GM21381 (cell line): Measurements from ENCODE around the gene FBXO39.
"Not testable (repeated sequence)": the region's sequence is repeated elsewhere in the genome, so short reads cannot be mapped to it uniquely, and the experiment has no call there.

Source experiments
- ATAC-seq: cut with Tn5 transposase; IDR thresholded peaks from one replicate; pipeline ENCODE4 v1.9.1; 2021; ENCODE audit warnings: mild to moderate bottlenecking, moderate library complexity; ENCODE audit not compliant: unreplicated experiment

The FBXO39 gene

GRCh38 chr17:6787081-6787693, 11.2 kb downstream of the FBXO39 start:
- ATAC-seq, result no peak

GRCh38 chr17:6789146-6789545, 13.1 kb downstream of the FBXO39 start:
- no peak for ATAC-seq

GRCh38 chr17:6793748-6794493, 17.9 kb downstream of the FBXO39 start:
- no peak for ATAC-seq

- no peak for ATAC-seq
These were observed 20.2 kb downstream of the FBXO39 start for GRCh38 chr17:6796017-6796886.

- no peak for ATAC-seq
These were observed 21.0 kb downstream of the FBXO39 start for GRCh38 chr17:6796887-6797490.

- no peak for ATAC-seq
These were observed 21.8 kb downstream of the FBXO39 start for GRCh38 chr17:6797718-6798351.

GRCh38 chr17:6799738-6800137, 23.7 kb downstream of the FBXO39 start:
- ATAC-seq, result no peak

- ATAC-seq, result no peak
These were observed 24.5 kb downstream of the FBXO39 start for GRCh38 chr17:6800422-6801027.

GRCh38 chr17:6811510-6811909, 35.5 kb downstream of the FBXO39 start:
- no peak for ATAC-seq

- no peak for ATAC-seq
These were observed 36.3 kb downstream of the FBXO39 start for GRCh38 chr17:6812295-6812694.

GRCh38 chr17:6815775-6816174, 39.8 kb downstream of the FBXO39 start:
- ATAC-seq, result no peak

- not testable (repeated sequence) for ATAC-seq
These were observed 40.4 kb downstream of the FBXO39 start for GRCh38 chr17:6816368-6816767.

GRCh38 chr17:6818938-6819337, 42.9 kb downstream of the FBXO39 start:
- no peak for ATAC-seq

GRCh38 chr17:6823011-6823442, 47.0 kb downstream of the FBXO39 start:
- ATAC-seq, result no peak

- ATAC-seq, result no peak
These were observed 54.5 kb downstream of the FBXO39 start for GRCh38 chr17:6830383-6830986.

- ATAC-seq, result no peak
These were observed 55.7 kb downstream of the FBXO39 start, which contains the start of gene TEKT1 for GRCh38 chr17:6831661-6832263. Gene TEKT1 (minus strand): TSS chr17:6831729. CDS start chr17:6830376, 1,353 bp downstream.
